ENCODE results near the gene RRAD.
A peak's percentile ranks its signal among the peaks of the same experiment; 100 is the strongest.
"Not testable (repeated sequence)": the region's sequence is repeated elsewhere in the genome, so short reads cannot be mapped to it uniquely, and the experiment has no call there.

Gene RRAD

DNA sequence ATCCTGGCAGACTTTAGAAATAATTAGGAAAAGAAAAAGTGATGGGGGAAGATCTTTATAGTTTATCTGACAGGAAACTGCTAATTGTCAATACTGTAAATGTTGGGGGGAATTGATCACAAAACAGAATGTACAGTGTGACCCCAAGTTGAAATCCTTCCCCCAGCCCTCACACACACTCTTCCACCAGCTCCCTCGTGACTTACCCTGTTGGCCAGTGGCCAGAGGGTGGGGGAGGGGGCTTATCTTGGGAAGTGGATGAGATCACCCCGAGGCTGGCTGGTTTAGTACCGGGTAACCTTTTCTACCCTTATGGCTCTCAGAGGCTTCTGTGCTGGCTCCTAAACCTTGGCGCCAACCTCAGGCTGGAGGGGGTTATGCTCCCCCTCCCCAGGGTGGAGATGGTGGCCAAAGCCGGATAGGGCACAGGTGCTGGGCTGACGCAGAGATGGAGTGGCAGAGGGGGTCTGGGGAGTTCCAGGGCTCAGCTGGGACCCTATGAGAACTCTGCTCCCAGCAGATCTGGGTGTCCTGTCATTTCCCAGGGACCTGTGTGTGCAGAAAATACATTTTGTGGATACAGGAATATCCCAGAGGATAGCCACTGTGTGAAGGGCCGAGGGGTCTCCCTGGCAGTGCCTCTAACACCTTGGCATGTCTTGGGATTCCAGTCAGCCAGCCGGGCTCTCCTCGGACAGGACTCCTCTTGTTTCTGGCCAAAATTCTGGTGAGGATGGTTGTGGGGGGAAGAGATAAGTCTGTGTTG is 25.2 kb downstream of the RRAD start:
- DNase-seq (ENCODE audit: low read depth) = no peak

- DNase-seq (ENCODE audit: low read depth) = no peak
Observed at GRCh38 chr16:66899310-66899944, 25.9 kb downstream of the RRAD start.

- no peak for DNase-seq (ENCODE audit: low read depth)
Observed at GRCh38 chr16:66898933-66899309, 26.4 kb downstream of the RRAD start.

DNA sequence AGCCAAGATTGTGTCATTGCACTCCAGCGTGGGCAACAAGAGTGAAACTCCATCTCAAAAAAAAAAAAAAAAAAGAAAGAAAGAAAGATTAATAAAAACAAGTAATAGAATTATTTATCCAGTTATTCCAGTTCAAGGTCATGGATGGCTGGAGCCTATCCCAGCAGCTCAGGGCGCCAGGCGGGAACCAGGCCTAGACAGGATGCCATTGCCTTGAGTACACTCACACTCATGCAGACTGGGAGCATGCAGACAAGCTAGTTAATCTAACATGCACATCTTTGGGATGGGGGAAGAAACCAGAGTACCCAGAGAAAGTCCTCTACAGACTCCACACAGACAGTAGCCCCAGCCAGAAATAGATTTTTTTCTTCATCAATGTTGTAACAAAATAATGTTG is 27.1 kb downstream of the RRAD start:
- no peak for DNase-seq (ENCODE audit: low read depth)

DNA sequence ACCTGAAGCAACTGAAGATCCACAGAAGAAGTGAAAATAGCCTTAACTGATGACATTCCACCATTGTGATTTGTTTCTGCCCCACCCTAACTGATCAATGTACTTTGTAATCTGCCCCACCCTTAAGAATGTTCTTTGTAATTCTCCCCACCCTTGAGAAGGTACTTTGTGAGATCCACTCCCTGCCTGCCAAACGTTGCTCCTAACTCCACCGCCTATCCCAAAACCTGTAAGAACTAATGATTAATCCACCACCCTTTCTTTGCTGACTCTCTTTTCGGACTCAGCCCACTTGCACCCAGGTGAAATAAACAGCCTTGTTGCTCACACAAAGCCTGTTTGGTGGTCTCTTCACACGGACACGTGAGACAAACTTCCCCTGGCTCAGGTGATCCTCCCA is 28.7 kb downstream of the RRAD start:
- not testable (repeated sequence) for DNase-seq (ENCODE audit: low read depth)

DNA sequence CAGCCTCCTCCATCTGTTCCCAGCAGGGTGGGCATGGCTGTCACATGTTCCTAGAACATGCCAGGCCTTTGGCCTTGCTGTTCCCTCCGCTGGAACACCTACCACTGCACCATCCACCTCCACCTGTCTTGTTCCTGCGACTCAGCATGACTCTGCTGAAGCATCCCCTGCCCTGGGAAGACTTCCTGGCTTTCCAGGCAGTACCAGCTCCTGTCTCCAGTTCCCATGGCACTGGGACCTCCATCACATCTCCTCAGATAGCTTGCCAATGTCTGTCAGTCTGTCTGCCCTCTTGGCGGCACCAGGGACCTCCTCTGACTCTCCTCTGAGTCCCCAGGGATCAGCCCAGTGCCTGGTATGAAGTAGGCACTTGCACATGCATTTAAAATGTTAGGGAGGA is 29.3 kb downstream of the RRAD start:
- DNase-seq (ENCODE audit: low read depth) = no peak

- no peak for DNase-seq (ENCODE audit: low read depth)
Observed at GRCh38 chr16:66895689-66895979, 29.7 kb downstream of the RRAD start.

GRCh38 chr16:66894948-66895688 is 30.2 kb downstream of the RRAD start:
- DNase-seq (ENCODE audit: low read depth) = peak; percentile 54

GRCh38 chr16:66894055-66894454 is 31.3 kb downstream of the RRAD start:
- DNase-seq (ENCODE audit: low read depth) = no peak

- DNase-seq (ENCODE audit: low read depth) = no peak
Observed at GRCh38 chr16:66891797-66892196, 33.5 kb downstream of the RRAD start.

DNA sequence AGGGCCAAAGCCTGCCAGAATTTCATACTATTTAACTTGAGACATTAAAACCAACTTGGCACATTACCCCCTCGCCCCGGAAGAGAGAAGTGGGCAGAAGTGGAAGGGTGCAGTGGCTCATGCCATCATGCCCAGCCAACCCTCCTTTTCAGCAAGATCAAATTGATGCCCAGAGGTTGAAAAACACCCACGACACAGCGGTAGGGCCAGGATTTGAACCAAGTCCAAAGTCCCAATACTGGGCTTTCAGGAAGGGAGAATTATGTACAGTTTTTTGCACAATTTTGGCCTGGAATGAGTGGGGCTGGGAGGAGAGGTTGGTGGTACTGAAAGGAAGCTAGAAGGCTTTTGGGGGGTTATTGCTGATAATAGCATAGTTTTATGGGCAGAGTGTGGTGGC is 34.0 kb downstream of the RRAD start:
- DNase-seq (ENCODE audit: low read depth) = no peak

DNA sequence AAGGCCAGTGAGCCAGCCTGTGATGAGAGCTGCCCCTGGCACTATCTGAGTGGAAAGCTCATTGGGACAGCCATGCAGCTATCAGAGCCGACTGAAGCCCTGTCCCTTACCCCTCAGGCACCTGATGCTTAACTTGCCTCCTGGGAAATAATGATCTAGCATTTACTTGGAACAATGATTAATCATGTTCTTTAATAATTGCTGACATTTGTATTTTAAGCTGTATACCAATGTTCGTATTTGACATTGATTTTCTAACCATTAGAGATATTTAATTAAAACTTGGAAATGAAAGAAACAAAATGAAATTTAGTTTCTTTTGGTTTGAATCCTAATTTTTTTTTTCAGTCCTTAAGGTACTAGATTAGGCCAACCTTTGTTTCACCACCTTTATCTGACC is 34.5 kb downstream of the RRAD start:
- DNase-seq (ENCODE audit: low read depth) = no peak

DNA sequence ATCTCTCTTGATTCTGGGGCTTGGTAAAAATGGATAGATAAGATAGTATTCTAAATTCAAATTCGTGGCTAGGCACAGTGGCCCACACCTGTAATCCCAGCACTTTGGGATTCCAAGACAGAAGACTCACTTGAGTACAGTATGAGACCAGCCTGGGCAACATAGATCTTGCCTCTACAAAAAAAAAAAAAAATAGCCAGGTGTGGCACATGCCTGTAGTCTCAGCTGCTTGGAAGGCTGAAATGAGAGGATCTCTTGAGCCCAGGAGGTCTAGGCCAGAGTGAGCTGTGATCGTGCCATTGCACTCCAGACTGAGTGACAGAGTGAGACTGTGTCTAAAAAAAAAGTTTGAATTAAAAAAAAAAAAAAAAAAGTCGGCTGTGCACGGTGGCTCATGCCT is 35.7 kb downstream of the RRAD start:
- no peak for DNase-seq (ENCODE audit: low read depth)

DNA sequence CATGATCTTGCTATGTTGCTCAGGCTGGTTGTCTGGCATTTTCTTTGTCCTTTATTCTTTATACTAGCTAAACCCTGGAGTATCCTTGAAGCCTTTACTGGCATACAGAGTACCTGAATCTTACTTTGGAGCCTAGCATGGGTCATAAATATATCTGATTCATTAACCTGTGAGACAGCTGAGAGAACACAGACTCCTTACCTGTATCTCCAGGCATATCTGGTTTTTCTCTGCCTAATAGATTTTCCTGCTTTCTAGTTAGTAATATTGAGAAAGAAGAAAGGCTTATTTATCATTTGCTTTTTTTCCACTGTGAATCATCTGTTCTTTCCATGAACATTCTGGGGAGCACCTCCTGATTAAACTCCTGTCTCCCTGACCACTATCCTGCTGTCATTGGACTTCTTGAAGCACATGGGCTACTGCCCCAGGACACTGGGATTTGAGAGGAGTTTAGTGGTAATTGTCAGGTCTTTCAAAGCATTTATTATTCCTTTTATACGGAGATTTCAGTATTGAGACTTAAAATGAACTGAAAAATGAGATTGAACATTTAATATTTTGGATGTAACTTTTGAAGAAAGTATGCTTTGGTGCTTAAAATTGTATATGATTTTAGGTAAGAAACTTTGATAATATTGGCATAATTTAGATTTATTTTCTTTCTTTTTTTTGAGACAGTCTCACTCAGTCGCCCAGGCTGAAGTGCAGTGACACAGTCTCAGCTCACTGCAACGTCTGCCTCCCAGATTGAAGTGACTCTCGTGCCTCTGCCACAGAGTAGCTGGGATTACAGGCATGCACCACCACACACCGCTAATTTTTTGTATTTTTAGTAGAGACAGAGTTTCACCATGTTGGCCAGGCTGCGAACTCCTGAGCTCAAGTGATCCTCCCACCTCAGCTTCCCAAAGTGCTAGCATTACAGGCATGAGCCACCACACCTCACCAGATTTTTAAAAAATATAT is 36.4 kb downstream of the RRAD start:
- DNase-seq (ENCODE audit: low read depth) = no peak

DNA sequence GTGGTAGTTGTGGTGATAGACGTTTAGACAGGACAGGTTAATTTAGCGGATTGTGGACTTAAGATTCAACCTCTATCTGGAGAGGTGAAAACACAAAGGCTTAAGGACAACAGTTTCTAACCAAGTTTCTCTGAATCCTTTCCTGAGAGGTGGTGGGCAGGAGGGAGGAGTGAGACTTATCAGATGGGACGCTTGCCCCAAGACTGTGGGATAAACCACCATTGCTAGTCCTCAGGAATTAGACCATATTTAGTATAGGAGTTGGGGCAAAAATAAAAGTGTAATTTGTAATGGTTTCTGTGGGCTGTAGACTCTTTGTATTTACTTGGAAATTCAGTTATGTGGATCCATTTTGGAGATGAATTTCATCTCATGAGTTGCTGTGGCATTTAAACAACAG is 38.4 kb downstream of the RRAD start:
- DNase-seq (ENCODE audit: low read depth) = no peak

DNA sequence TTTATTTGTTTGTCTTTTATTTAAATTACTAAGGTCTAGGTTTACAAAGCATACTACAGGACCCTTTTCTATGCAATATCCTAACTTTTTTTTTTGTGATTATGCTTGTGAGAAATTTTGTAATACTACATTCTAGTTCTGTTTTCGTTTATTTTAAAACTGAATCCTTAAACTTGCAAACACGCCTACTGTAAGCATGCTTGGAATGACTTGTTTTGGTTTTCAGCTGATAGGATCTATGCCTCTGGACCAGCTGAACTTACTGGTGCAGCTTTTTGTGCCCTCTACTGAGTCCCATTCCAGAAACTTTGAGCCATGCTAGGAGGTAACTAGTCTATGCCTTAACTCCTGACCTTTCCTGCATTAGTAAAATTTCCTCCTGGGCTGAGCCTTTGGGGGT is 39.0 kb downstream of the RRAD start:
- DNase-seq (ENCODE audit: low read depth) = no peak

DNA sequence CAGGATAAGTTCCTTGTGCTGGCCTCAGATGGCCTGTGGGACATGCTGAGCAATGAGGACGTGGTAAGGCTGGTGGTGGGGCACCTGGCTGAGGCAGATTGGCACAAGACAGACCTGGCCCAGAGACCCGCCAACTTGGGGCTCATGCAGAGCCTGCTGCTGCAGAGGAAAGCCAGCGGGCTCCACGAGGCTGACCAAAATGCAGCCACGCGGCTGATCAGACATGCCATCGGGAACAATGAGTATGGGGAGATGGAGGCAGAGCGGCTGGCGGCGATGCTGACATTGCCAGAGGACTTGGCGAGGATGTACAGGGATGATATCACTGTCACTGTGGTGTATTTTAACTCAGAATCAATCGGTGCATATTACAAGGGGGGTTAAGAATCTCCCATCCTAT is 39.8 kb downstream of the RRAD start:
- DNase-seq (ENCODE audit: low read depth) = no peak

DNA sequence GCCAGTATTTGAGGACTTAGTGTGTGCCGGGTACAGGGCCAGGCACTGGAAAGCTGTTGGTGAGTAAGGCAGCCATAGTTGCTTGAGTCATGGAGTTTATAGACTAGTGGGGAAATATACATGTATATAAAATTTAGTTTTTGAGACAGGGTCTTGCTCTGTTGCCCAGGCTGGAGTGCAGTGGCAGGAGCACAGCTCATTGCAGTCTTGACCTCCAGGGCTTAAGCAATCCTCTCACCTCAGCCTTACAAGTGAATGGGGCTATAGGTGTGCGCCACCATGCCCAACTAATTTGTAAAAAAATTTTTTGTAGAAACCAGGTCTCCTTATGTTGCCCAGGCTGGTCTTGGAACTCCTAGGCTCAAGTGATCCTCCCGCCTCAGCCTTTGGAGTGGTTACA is 42.6 kb downstream of the RRAD start:
- DNase-seq (ENCODE audit: low read depth) = no peak

DNA sequence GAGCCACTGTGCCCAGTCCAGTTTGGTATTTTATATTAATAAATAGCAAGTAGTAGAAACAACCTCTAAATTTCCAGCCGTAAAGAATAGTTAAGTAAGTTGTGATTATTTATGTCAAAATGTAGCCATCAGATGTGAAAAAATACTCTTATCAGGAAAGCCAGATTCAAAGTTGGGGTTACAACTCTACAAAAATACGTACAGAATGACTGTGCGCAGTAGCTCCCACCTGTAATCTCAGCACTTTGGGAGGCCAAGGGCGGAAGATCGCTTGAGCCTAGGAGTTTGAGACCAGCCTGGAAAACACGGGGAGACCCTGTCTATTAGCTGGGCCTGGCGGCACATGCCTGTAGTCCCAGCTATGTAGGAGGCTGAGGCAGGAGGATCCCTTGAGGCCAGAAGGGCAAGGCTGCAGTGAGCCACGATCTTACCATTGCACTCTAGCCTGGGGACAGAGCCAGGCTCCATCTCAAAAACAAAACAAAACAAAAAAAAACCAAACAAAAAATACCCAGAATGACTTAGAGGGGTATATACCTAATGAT is 43.3 kb downstream of the RRAD start:
- no peak for DNase-seq (ENCODE audit: low read depth)

DNA sequence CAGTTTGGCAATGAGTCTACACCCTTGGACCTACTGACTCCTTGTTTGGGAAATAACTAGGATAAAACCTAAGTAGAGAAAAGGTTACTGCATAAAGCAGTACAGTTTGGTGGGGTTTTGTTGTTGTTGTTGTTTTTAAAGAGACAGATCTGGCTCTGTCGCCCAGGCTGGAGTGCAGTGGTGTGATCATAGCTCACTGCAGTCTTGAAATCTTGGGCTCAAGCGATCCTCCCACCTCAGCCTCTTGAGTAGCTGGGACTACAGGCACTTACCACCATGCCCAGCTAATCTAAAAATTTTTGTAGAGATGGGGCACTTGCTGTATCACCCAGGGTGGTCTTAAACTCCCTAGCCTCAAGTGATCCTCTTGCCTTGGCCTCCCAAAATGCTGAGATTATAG is 43.8 kb downstream of the RRAD start:
- DNase-seq (ENCODE audit: low read depth) = no peak

GRCh38 chr16:66881014-66881417 is 44.3 kb downstream of the RRAD start:
- DNase-seq (ENCODE audit: low read depth) = no peak
